HepG2 (cell line): ENCODE data around the gene NYNRIN. TPM values are rescaled to one million over a fixed set of nuclear protein-coding genes. Genes with fewer than 3 reads are reported as not detected.

Source experiments
- CEBPG ChIP-seq: IDR thresholded peaks from 2 replicates; pipeline ENCODE4 v1.6.1; 2016
- HNRNPLL ChIP-seq: fragments of 200-400 bp; formaldehyde crosslinking; IDR thresholded peaks from 2 replicates; pipeline ENCODE4 v1.6.1; 2017; ENCODE audit warnings: mild to moderate bottlenecking, low read depth, low read length; ENCODE audit not compliant: poor library complexity, severe bottlenecking
- IRF2 ChIP-seq: IDR thresholded peaks from 2 replicates; pipeline ENCODE4 v1.6.1; 2018; ENCODE audit warnings: missing genetic modification reagents, missing compliant biosample characterization
- PAX8 ChIP-seq: sonication (generic); formaldehyde crosslinking; IDR thresholded peaks from 2 replicates; pipeline ENCODE4 v1.8.0; 2022; ENCODE audit warnings: mild to moderate bottlenecking, missing genetic modification reagents, borderline replicate concordance
- SCMH1 ChIP-seq: sonication (generic); formaldehyde crosslinking; IDR thresholded peaks from 2 replicates; pipeline ENCODE4 v1.9.0; 2021; ENCODE audit warnings: missing genetic modification reagents, mild to moderate bottlenecking, borderline replicate concordance
- TAF1 ChIP-seq: sonication (generic); formaldehyde crosslinking; IDR thresholded peaks from 2 replicates; pipeline ENCODE4 v1.4.0; 2020; ENCODE audit warnings: missing genetic modification reagents
- TP53 ChIP-seq: sonication (generic); formaldehyde crosslinking; conservative IDR thresholded peaks from 2 replicates; pipeline ENCODE4 v1.4.0; 2020; ENCODE audit warnings: missing genetic modification reagents
- ZFP1 ChIP-seq: IDR thresholded peaks from 2 replicates; pipeline ENCODE4 v1.6.1; 2016
- ZNF350 ChIP-seq: sonication (generic); formaldehyde crosslinking; IDR thresholded peaks from 2 replicates; pipeline ENCODE4 v1.4.0; 2020; ENCODE audit warnings: mild to moderate bottlenecking, low read depth, missing genetic modification reagents, borderline replicate concordance
- ZNF501 ChIP-seq: sonication (generic); formaldehyde crosslinking; IDR thresholded peaks from 2 replicates; pipeline ENCODE4 v1.5.1; 2020; ENCODE audit warnings: mild to moderate bottlenecking, moderate library complexity, missing genetic modification reagents
- ZNF615 ChIP-seq: sonication (generic); formaldehyde crosslinking; IDR thresholded peaks from 2 replicates; pipeline ENCODE4 v1.5.0; 2020; ENCODE audit warnings: mild to moderate bottlenecking, missing genetic modification reagents, borderline replicate concordance
- ZNF660 ChIP-seq: sonication (generic); formaldehyde crosslinking; IDR thresholded peaks from 2 replicates; pipeline ENCODE4 v1.5.1; 2020; ENCODE audit warnings: mild to moderate bottlenecking, low read depth, missing genetic modification reagents, borderline replicate concordance
- polyA plus RNA-seq, 8 experiments: library from polyadenylated mRNA; depleted of rRNA in 3 of 8; stranded (reverse) in 7 of 8; unstranded in 1 of 8; fragments of >200 nt; fragmentation: Illumina TruSeq in 4 of 8; extraction: Trizol in 4 of 8; gene quantifications; 2 replicates each; pipeline versions ENCODE4 v1.2.1 to v1.2.3, GENCODE V29; 2011 to 2016; ENCODE audit warnings: low read depth in 4 of 8, missing spikeins in 1 of 8, mixed read lengths in 1 of 8; ENCODE audit not compliant: insufficient read depth in 1 of 8
- total RNA-seq, 5 experiments: library from RNA; depleted of rRNA; stranded (reverse); fragments of >200 nt; fragmentation: Illumina TruSeq; extraction: Trizol; gene quantifications; 2 replicates each; pipeline ENCODE4 v1.2.3, GENCODE V29; 2016; ENCODE audit warnings: low read depth in 1 of 5
- TF ChIP-seq, protein P1 (sequence below): sonication (generic); formaldehyde crosslinking; IDR thresholded peaks from 2 replicates; pipeline ENCODE4 v1.4.0; 2020; ENCODE audit warnings: missing genetic modification reagents
- TF ChIP-seq, protein P2 (sequence below), 2 experiments: sonication (generic) in 1 of 2; formaldehyde crosslinking in 1 of 2; IDR thresholded peaks; 2 replicates each; pipeline versions ENCODE4 v1.4.0 to v1.6.1; 2016 to 2020; ENCODE audit warnings: borderline replicate concordance in 1 of 2, low read depth in 1 of 2, mild to moderate bottlenecking in 1 of 2, missing genetic modification reagents in 1 of 2
- TF ChIP-seq, protein P3 (sequence below): sonication (generic); IDR thresholded peaks from 2 replicates; pipeline ENCODE4 v1.6.1; 2016; ENCODE audit warnings: low read depth, borderline replicate concordance
- TF ChIP-seq, protein P4 (sequence below): sonication (generic); formaldehyde crosslinking; IDR thresholded peaks from 2 replicates; pipeline ENCODE4 v1.4.0; 2020; ENCODE audit warnings: missing genetic modification reagents

Gene NYNRIN
- total and polyA plus RNA-seq, 2 of the 13 experiments (the other 11 are each of a cell fraction or from before 2014, with no cell fraction given) = 0.63 to 1.1 TPM

DNA sequence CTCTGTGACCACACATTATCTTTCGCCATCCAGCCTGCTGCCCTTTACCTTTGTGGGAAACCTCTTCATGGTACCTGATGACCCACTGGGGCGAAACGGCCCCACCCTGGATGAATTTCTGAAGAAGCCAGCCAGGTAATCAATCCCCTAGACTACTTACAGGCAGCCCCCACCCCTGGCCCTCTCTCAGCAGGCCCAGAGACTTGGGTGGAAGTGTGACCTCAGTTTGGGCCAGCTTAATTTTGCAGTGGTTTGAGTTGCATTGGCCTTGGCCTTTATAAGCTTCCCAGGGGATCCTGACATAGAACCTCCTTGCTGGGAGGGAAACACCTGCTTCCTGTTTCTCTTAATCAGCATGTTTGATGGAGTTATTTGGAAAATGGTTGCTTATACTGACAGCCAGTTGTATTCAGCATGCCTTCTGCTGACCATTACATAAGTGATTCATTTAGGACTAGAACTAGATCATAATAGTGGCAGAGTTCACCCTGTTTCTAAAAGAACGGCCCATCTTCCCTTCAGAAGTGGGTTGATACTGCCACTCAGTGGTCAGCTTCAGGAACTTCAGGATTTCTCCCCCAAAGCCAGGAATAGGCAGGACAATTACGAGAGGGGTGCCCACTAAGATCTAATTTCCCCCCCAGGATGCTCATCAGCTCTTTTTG lies 37.7 kb downstream of the NYNRIN start (continued):
- no peak for TF ChIP-seq CEBPG (CRISPR knock-in tag)
- TF ChIP-seq ZNF350 = no peak; the same call in 1 of the 2 replicates
- no peak for TF ChIP-seq TP53 (CRISPR knock-in tag)
- TF ChIP-seq, protein P1, sequence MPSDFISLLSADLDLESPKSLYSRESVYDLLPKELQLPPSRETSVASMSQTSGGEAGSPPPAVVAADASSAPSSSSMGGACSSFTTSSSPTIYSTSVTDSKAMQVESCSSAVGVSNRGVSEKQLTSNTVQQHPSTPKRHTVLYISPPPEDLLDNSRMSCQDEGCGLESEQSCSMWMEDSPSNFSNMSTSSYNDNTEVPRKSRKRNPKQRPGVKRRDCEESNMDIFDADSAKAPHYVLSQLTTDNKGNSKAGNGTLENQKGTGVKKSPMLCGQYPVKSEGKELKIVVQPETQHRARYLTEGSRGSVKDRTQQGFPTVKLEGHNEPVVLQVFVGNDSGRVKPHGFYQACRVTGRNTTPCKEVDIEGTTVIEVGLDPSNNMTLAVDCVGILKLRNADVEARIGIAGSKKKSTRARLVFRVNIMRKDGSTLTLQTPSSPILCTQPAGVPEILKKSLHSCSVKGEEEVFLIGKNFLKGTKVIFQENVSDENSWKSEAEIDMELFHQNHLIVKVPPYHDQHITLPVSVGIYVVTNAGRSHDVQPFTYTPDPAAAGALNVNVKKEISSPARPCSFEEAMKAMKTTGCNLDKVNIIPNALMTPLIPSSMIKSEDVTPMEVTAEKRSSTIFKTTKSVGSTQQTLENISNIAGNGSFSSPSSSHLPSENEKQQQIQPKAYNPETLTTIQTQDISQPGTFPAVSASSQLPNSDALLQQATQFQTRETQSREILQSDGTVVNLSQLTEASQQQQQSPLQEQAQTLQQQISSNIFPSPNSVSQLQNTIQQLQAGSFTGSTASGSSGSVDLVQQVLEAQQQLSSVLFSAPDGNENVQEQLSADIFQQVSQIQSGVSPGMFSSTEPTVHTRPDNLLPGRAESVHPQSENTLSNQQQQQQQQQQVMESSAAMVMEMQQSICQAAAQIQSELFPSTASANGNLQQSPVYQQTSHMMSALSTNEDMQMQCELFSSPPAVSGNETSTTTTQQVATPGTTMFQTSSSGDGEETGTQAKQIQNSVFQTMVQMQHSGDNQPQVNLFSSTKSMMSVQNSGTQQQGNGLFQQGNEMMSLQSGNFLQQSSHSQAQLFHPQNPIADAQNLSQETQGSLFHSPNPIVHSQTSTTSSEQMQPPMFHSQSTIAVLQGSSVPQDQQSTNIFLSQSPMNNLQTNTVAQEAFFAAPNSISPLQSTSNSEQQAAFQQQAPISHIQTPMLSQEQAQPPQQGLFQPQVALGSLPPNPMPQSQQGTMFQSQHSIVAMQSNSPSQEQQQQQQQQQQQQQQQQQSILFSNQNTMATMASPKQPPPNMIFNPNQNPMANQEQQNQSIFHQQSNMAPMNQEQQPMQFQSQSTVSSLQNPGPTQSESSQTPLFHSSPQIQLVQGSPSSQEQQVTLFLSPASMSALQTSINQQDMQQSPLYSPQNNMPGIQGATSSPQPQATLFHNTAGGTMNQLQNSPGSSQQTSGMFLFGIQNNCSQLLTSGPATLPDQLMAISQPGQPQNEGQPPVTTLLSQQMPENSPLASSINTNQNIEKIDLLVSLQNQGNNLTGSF (CRISPR knock-in tag) = no peak
- no peak for TF ChIP-seq HNRNPLL
- no peak for TF ChIP-seq TAF1 (CRISPR knock-in tag)
- TF ChIP-seq ZNF660 (CRISPR knock-in tag) = no peak
- TF ChIP-seq, protein P2, sequence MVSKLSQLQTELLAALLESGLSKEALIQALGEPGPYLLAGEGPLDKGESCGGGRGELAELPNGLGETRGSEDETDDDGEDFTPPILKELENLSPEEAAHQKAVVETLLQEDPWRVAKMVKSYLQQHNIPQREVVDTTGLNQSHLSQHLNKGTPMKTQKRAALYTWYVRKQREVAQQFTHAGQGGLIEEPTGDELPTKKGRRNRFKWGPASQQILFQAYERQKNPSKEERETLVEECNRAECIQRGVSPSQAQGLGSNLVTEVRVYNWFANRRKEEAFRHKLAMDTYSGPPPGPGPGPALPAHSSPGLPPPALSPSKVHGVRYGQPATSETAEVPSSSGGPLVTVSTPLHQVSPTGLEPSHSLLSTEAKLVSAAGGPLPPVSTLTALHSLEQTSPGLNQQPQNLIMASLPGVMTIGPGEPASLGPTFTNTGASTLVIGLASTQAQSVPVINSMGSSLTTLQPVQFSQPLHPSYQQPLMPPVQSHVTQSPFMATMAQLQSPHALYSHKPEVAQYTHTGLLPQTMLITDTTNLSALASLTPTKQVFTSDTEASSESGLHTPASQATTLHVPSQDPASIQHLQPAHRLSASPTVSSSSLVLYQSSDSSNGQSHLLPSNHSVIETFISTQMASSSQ (IDR thresholded peaks at IDR 0.05; ENCODE audit: low read depth) = no peak
- TF ChIP-seq, protein P2 (CRISPR knock-in tag; IDR thresholded peaks at IDR 0.05; ENCODE audit: borderline replicate concordance) = no peak
- TF ChIP-seq ZNF615 (CRISPR knock-in tag) = no peak
- no peak for TF ChIP-seq ZFP1 (CRISPR knock-in tag)
- no peak for TF ChIP-seq SCMH1 (CRISPR knock-in tag)
- TF ChIP-seq, protein P3, sequence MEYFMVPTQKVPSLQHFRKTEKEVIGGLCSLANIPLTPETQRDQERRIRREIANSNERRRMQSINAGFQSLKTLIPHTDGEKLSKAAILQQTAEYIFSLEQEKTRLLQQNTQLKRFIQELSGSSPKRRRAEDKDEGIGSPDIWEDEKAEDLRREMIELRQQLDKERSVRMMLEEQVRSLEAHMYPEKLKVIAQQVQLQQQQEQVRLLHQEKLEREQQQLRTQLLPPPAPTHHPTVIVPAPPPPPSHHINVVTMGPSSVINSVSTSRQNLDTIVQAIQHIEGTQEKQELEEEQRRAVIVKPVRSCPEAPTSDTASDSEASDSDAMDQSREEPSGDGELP = no peak
- TF ChIP-seq PAX8 = no peak
- TF ChIP-seq ZNF501 (CRISPR knock-in tag) = no peak; the same call in 1 of the 2 replicates
- TF ChIP-seq IRF2 (CRISPR knock-in tag) = no peak
- TF ChIP-seq, protein P4, sequence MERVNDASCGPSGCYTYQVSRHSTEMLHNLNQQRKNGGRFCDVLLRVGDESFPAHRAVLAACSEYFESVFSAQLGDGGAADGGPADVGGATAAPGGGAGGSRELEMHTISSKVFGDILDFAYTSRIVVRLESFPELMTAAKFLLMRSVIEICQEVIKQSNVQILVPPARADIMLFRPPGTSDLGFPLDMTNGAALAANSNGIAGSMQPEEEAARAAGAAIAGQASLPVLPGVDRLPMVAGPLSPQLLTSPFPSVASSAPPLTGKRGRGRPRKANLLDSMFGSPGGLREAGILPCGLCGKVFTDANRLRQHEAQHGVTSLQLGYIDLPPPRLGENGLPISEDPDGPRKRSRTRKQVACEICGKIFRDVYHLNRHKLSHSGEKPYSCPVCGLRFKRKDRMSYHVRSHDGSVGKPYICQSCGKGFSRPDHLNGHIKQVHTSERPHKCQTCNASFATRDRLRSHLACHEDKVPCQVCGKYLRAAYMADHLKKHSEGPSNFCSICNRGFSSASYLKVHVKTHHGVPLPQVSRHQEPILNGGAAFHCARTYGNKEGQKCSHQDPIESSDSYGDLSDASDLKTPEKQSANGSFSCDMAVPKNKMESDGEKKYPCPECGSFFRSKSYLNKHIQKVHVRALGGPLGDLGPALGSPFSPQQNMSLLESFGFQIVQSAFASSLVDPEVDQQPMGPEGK (CRISPR knock-in tag) = 0 out of 2 replicates have a peak, but pooled peaks have one; percentile 10
